ENCODE results near the gene COQ4.

The COQ4 gene

DNA sequence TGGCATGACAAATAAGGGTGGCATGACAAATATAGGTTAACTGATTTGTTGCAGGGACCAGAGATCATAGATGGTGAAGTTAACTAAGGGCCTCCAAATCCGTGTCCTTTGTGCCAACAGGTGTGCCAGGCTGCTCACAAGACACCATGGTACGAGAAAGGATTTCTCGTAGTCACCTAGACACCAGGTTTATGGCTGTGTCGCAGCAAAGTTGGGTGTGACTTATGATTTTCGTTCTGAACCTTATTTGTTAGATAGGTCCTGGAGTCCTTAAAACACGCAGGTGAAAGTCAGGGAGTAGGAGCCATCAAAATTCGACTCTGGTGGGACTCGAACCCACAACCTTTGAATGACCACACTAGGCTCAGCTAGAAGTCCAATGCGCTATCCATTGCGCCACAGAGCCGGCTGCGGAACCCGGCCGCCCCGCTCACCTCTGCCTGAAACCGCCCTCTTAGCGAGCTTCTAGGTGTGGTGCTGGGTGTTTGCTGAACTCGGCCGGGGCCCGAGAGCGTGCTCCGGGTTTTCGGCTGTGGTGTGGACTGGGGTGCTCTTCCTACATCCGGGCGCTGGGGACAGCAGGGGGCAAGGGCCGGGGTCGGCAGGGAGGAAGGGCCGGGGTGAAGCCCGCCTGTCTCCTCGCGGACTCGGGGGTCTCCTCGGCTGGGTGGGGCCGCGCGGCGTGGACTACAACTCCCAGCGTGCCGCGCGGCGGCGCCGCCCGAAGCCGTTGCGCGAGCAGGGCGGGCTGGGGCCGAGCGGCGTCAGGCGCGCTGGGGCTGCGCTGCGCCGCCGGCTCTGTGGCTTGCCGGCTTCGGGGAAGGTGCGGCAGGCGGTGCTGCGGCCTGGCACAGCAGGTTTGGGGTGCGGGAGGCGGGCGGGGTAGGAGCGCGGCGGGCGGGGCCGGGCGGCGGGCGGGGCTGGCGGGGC, 17.4 kb downstream of the COQ4 start, which contains the start of gene SLC27A4:
Gene SLC27A4 (plus strand): TSS at position 767 of the 930 bp plus-strand sequence. CDS start 2,606 bp downstream, outside the sequence.
- Histone ChIP-seq H3K4me3 (peak within 1 kb of the TSS; percentile 75), H3K9ac (peak within 1 kb of the TSS; percentile 80), H4K20me1 (no peaks in the 10 kb centered on the region), H3K27me3 (no peaks in the 10 kb centered on the region), H3K4me1 (peaks cover 10% of the 10 kb centered on the region), H3K36me3 (peaks cover 31% of the 10 kb centered on the region), H3K27ac (peak within 1 kb of the TSS; percentile 57; the same call in 1 of the 2 replicates), H3K4me2 (peak within 1 kb of the TSS; percentile 93), H3K9me3 (no peaks in the 10 kb centered on the region)
- no peak for TF ChIP-seq Cebpa-rat (IDR thresholded peaks at IDR 0.05)

DNA sequence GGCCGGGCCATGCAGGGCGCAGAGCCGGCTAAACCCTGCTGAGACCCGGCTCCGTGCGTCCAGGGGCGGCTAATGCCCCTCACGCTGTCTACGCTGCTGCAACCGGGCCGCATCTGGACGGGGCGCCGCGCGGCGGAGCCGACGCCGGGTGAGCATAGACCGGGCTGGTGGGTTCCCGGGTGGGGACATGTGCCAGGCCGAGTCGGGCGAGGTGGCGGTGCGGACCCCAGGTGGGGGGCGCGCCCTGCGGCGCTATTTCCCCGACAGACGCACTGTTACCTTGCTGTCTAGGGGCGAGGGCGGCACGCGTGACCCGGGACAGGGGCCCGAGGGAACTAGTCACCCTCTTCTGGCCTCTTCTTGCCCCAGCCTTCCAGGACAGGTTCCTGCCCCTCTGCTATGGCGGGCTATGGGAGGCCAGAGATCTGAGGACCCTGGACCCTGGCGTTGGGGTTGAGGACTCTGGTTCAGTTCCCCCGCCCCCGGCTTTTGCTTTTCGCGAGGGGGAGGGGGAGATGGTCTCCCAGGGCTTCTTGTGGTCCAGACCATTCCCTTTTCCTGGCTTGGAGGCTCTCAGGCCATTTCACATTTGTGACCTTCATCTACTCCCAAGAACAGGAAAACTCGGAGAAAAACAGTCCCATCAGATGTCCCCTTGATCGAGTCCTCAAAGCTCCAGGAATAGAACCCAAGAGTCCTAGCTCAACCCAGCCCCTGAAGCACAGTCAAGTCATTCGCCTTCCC, 18.2 kb downstream of the COQ4 start:
- peaks cover 10% of the 10 kb centered on the region for H3K4me1 ChIP-seq
- H3K9ac ChIP-seq: peak overlapping the region; percentile 80
- no peaks in the 10 kb centered on the region for H3K9me3 ChIP-seq
- no peaks in the 10 kb centered on the region for H4K20me1 ChIP-seq
- peaks cover 39% of the 10 kb centered on the region for H3K36me3 ChIP-seq
- H3K4me2 ChIP-seq: peak overlapping the region; percentile 93
- H3K27ac ChIP-seq: peak overlapping the region; percentile 57; the same call in 1 of the 2 replicates
- TF ChIP-seq Cebpa-rat (IDR thresholded peaks at IDR 0.05): no peak
- H3K27me3 ChIP-seq: no peaks in the 10 kb centered on the region
- H3K4me3 ChIP-seq: peak overlapping the region; percentile 75

DNA sequence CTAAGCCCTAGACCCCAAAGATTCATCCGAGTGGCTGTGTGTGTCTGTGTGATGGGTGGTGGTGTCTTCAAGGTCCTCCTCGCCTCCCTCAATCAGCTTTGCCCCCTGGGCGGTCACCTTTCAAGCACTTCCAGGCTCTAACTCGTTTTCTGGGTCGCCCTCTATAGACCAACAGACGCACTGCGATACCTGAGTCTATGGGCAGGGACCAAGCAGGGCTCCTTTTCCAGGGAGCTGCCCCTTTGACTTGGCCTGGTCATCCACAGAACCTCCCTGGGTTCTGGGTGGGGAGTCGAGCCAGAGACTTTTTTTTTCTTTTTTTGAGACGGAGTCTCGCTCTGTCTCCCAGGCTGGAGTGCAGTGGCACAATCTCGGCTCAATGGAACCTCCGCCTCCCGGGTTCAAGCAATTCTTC, 18.8 kb downstream of the COQ4 start:
- Histone ChIP-seq H3K9me3 (no peaks in the 10 kb centered on the region), H3K4me1 (peaks cover 10% of the 10 kb centered on the region), H3K36me3 (peaks cover 45% of the 10 kb centered on the region), H3K4me3 (peak overlapping the region; percentile 75), H4K20me1 (no peaks in the 10 kb centered on the region), H3K27ac (peak overlapping the region; percentile 57; the same call in 1 of the 2 replicates), H3K4me2 (peak overlapping the region; percentile 93), H3K9ac (peak overlapping the region; percentile 80; the same call in 1 of the 2 replicates), H3K27me3 (no peaks in the 10 kb centered on the region)
- TF ChIP-seq Cebpa-rat (IDR thresholded peaks at IDR 0.05): no peak

DNA sequence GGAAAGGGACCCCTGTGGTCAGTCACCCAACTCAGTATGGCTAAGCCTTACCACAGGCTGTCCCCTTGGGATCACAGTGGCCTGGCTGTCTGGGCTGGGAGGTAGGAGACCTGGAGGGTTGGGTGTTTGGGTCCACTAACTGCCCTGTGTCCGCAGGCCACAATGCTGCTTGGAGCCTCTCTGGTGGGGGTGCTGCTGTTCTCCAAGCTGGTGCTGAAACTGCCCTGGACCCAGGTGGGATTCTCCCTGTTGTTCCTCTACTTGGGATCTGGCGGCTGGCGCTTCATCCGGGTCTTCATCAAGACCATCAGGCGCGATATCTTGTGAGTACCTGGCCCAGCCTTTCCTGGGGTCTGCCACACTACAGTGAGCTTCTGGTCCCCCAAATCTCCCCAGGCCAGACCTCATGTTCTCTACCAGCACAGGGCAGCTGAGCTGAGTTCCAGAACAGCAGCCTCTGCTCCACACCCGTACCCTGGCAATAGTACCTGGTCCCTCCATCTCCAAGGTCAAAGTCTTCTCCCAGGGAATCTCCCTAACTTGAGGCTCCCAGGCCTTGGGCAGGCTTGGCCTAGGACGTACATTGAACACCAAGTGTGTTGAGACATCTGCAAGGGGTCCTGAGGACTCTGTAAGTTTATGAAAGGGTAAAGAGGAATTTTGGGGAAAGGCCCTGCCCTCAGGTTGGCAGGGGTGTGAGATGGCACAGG, 20.5 kb downstream of the COQ4 start:
- Histone ChIP-seq H4K20me1 (no peaks in the 10 kb centered on the region), H3K4me2 (no peak overlapping the region), H3K36me3 (peaks cover 62% of the 10 kb centered on the region), H3K27ac (no peak overlapping the region), H3K4me1 (peaks cover 10% of the 10 kb centered on the region), H3K9ac (no peak overlapping the region), H3K4me3 (no peak overlapping the region), H3K27me3 (no peaks in the 10 kb centered on the region), H3K9me3 (no peaks in the 10 kb centered on the region)
- TF ChIP-seq Cebpa-rat (IDR thresholded peaks at IDR 0.05): no peak

DNA sequence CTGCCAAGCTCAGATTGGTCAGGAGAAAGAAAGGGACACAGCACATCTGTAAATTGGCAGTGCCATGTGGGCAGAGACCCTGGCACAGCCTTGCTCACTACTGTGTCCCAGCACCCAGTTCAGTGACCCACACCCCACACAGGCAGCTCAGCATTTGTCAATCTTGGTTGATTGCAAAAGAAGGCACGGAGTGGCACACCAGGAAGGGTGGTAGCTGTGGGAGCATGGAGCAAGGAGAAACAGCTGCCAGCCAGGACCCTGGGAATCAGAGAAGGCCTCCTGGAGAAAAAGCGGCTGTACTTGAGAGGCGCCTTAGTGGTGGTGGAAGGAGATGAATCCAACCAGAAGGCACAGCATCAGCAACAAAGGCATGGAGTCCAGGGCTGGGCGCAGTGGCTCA, 21.2 kb downstream of the COQ4 start:
- no peak overlapping the region for H3K4me2 ChIP-seq
- peaks cover 68% of the 10 kb centered on the region for H3K36me3 ChIP-seq
- no peaks in the 10 kb centered on the region for H3K27me3 ChIP-seq
- peaks cover 10% of the 10 kb centered on the region for H3K4me1 ChIP-seq
- no peaks in the 10 kb centered on the region for H4K20me1 ChIP-seq
- no peak overlapping the region for H3K27ac ChIP-seq
- no peak overlapping the region for H3K9ac ChIP-seq
- H3K4me3 ChIP-seq: no peak overlapping the region
- no peaks in the 10 kb centered on the region for H3K9me3 ChIP-seq
- no peak for TF ChIP-seq Cebpa-rat (IDR thresholded peaks at IDR 0.05)

DNA sequence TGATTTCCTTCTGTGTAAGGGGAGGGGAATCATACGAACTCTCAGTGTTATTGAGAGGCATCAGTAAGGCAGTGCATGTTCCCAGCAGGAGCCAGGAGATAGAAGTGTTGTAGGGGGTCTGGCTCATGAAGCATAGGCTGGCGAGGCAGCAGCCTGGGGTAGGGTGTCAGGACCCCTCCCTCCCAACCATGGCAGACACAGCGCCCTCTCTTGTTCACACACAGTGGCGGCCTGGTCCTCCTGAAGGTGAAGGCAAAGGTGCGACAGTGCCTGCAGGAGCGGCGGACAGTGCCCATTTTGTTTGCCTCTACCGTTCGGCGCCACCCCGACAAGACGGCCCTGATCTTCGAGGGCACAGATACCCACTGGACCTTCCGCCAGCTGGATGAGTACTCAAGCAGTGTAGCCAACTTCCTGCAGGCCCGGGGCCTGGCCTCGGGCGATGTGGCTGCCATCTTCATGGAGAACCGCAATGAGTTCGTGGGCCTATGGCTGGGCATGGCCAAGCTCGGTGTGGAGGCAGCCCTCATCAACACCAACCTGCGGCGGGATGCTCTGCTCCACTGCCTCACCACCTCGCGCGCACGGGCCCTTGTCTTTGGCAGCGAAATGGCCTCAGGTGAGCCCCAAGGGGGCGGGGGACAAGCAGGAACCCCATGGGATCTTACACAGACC, 22.4 kb downstream of the COQ4 start:
- peaks cover 79% of the 10 kb centered on the region for H3K36me3 ChIP-seq
- no peaks in the 10 kb centered on the region for H3K27me3 ChIP-seq
- no peak overlapping the region for H3K9ac ChIP-seq

DNA sequence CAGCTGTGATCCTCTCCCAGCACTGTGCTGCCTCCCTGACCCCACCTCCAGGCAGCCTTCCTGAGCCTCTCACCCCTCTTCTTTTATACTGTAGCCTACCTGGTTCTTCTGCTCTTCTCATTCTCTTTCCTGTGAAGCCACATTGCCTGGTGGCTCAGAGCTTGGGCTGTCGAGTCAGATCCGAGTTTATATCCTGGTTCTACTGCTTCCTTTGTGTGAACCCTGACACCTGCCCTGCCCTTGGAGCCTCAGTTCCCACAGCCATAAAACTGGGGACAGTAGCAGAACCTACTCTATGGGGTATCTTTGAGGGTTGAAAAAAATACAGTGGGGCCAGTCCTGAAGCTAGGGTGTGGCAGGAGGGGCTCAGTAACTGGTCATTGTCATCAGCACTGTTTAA, 26.5 kb downstream of the COQ4 start:
- Histone ChIP-seq H3K36me3 (peaks cover 87% of the 10 kb centered on the region), H3K9me3 (no peaks in the 10 kb centered on the region), H3K27ac (no peak overlapping the region)

More for the DNA sequence above, 22.4 kb downstream of the COQ4 start:
- H4K20me1 ChIP-seq: no peaks in the 10 kb centered on the region
- TF ChIP-seq Cebpa-rat (IDR thresholded peaks at IDR 0.05): no peak
- no peak overlapping the region for H3K27ac ChIP-seq
- H3K4me3 ChIP-seq: no peak overlapping the region
- no peak overlapping the region for H3K4me2 ChIP-seq
- peaks cover 10% of the 10 kb centered on the region for H3K4me1 ChIP-seq
- no peaks in the 10 kb centered on the region for H3K9me3 ChIP-seq

DNA sequence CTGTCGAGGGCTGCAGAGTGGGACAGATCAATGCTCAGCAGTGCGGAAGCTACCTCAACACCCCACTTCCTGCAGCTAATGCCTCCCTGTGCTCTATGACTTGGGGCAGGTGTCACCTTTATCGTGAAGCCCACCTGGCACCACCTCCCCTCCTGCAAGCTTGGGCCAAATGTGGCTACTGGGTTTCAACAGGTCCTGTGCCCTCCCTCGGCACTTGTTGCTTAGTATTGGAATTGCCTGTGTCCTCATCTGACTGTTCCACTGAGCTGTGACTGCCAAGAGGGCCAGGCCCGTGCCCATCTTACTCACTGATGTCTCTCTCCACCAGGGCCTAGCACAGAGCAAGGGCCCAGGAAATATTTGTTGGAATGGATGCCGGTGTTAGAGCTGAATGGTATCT, 27.1 kb downstream of the COQ4 start:
- Histone ChIP-seq H3K9ac (no peak overlapping the region), H3K27ac (no peak overlapping the region), H3K9me3 (no peaks in the 10 kb centered on the region), H3K4me1 (peaks cover 4% of the 10 kb centered on the region; the same call in 1 of the 2 replicates), H3K4me3 (no peak overlapping the region), H3K36me3 (peaks cover 85% of the 10 kb centered on the region), H4K20me1 (no peaks in the 10 kb centered on the region), H3K27me3 (no peaks in the 10 kb centered on the region), H3K4me2 (no peak overlapping the region)
- no peak for TF ChIP-seq Cebpa-rat (IDR thresholded peaks at IDR 0.05)

More for the DNA sequence above, 26.5 kb downstream of the COQ4 start:
- peaks cover 4% of the 10 kb centered on the region; the same call in 1 of the 2 replicates for H3K4me1 ChIP-seq
- no peak overlapping the region for H3K4me3 ChIP-seq
- H3K4me2 ChIP-seq: no peak overlapping the region
- no peak for TF ChIP-seq Cebpa-rat (IDR thresholded peaks at IDR 0.05)
- H3K9ac ChIP-seq: 0 out of 2 replicates have a peak overlapping the region, but pooled peaks have one; percentile 6
- H3K27me3 ChIP-seq: no peaks in the 10 kb centered on the region
- H4K20me1 ChIP-seq: no peaks in the 10 kb centered on the region

DNA sequence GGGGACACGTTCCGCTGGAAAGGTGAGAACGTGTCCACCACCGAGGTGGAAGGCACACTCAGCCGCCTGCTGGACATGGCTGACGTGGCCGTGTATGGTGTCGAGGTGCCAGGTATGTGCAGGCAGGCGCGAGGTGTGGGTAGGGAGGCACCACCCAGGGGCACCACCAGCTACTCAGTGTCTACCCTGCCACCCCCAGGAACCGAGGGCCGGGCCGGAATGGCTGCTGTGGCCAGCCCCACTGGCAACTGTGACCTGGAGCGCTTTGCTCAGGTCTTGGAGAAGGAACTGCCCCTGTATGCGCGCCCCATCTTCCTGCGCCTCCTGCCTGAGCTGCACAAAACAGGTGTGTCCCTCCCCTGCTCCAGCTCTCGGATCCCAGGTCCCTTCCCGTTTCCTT, 32.8 kb downstream of the COQ4 start:
- Histone ChIP-seq H3K9ac (no peak overlapping the region), H4K20me1 (no peaks in the 10 kb centered on the region), H3K27me3 (no peaks in the 10 kb centered on the region), H3K9me3 (no peaks in the 10 kb centered on the region), H3K27ac (no peak overlapping the region), H3K36me3 (peaks cover 63% of the 10 kb centered on the region), H3K4me1 (peaks cover 4% of the 10 kb centered on the region; the same call in 1 of the 2 replicates), H3K4me2 (no peak overlapping the region), H3K4me3 (no peak overlapping the region)
- no peak for TF ChIP-seq Cebpa-rat (IDR thresholded peaks at IDR 0.05)

All from BLaER1 (cell line).